Measurements from ENCODE around the gene DOCK1. TPM values are rescaled to one million over a fixed set of nuclear protein-coding genes. Genes with fewer than 3 reads are reported as not detected.
A peak's percentile ranks its signal among the peaks of the same experiment; 100 is the strongest.
"Not testable (repeated sequence)": the region's sequence is repeated elsewhere in the genome, so short reads cannot be mapped to it uniquely, and the experiment has no call there.

The DOCK1 gene
- polyA plus RNA-seq, 1 experiment = 37.9 TPM

DNA sequence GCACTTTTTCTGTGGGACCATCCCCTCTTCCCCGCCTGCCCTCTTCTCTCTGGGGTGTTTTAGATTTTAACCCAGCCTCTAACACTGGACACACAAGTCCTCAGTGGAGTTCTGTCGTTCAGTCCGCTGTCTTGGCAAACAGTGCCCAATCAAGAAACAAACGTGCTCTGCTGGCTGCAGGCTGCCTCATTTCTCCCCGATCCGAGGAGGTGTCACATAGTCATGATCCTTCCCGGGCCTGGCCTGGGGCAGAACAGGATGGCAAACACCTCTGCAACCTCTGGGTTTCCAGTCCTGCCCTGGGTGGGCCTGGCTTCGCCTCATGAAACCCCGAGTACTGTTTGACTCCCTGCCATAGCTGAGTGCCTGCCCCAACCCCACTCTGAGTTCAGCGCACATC lies 402.1 kb downstream of the DOCK1 start:
- Histone ChIP-seq H3K4me3 (ENCODE audit: low read depth, low read length) (no peak overlapping the region), H3K9me3 (ENCODE audit: control insufficient read depth, insufficient read depth, low read length) (no peaks in the 10 kb centered on the region), H3K27me3 (ENCODE audit: control insufficient read depth, insufficient read depth, low read length) (no peaks in the 10 kb centered on the region), H3K27ac (ENCODE audit: low read depth, low read length) (no peak overlapping the region)
- no peak for TF ChIP-seq CTCF (IDR thresholded peaks at IDR 0.05; ENCODE audit: low read depth, low read length)
- CTCF ChIA-PET = no interaction called here
- POLR2A ChIA-PET = no interaction called here
- DNase-seq (ENCODE audit: low read depth, low spot score) = no peak

GRCh38 chr10:127308031-127308430 lies 402.8 kb downstream of the DOCK1 start:
- no peak for DNase-seq (ENCODE audit: low read depth, low spot score)
- no peak for TF ChIP-seq CTCF (IDR thresholded peaks at IDR 0.05; ENCODE audit: low read depth, low read length)
- ChIA-PET CTCF (no interaction called here), POLR2A (no interaction called here)
- H3K9me3 ChIP-seq (ENCODE audit: control insufficient read depth, insufficient read depth, low read length) = no peaks in the 10 kb centered on the region
- no peak overlapping the region for H3K4me3 ChIP-seq (ENCODE audit: low read depth, low read length)
- H3K27ac ChIP-seq (ENCODE audit: low read depth, low read length) = no peak overlapping the region
- no peaks in the 10 kb centered on the region for H3K27me3 ChIP-seq (ENCODE audit: control insufficient read depth, insufficient read depth, low read length)

DNA sequence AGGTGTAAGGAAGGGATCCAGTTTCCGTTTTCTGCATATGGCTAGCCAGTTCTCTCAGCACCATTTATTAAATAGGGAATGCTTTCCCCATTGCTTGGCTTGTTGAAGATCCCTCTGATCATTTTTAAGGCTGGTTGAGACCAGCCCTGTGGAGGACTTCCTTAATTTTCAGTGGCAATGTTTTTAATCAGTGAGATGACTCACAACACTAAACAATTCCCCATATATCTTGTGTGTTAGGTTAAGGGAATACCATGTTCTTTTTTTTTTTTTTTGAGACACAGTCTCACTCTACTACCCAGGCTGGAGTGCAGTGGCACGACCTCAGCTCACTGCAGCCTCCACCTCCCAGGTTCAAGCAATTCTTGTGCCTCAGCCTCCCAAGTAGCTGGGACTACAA lies 404.4 kb downstream of the DOCK1 start:
- DNase-seq (ENCODE audit: low read depth, low spot score) = peak; percentile 1
- H3K9me3 ChIP-seq (ENCODE audit: control insufficient read depth, insufficient read depth, low read length); H3K27ac ChIP-seq (ENCODE audit: low read depth, low read length); CTCF ChIA-PET; POLR2A ChIA-PET; H3K4me3 ChIP-seq (ENCODE audit: low read depth, low read length); H3K27me3 ChIP-seq (ENCODE audit: control insufficient read depth, insufficient read depth, low read length): not testable (repeated sequence)

DNA sequence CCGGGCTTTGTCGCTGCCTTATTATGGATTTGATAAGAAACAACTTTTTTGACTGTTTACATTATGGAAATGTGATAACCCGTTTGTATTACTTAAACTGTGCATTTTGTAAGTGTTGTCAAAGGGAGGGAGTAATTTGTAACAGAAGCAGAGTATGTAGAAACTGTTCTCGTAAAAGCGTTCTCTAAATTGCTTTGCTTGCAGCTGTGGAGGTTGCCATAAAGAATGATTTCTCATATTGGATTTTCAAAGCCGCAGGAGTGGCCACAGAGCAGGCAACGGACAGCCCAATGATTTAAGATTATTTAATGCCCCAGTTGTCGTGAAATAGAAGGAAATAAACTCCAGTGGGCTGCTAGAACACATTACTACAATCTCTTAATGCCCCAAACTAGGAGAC lies 405.2 kb downstream of the DOCK1 start:
- H3K9me3 ChIP-seq (ENCODE audit: control insufficient read depth, insufficient read depth, low read length) = no peaks in the 10 kb centered on the region
- ChIA-PET POLR2A (no interaction called here), CTCF (no interaction called here)
- H3K27ac ChIP-seq (ENCODE audit: low read depth, low read length) = no peak overlapping the region
- H3K4me3 ChIP-seq (ENCODE audit: low read depth, low read length) = no peak overlapping the region
- no peaks in the 10 kb centered on the region for H3K27me3 ChIP-seq (ENCODE audit: control insufficient read depth, insufficient read depth, low read length)
- TF ChIP-seq CTCF (IDR thresholded peaks at IDR 0.05; ENCODE audit: low read depth, low read length) = no peak
- no peak for DNase-seq (ENCODE audit: low read depth, low spot score)

DNA sequence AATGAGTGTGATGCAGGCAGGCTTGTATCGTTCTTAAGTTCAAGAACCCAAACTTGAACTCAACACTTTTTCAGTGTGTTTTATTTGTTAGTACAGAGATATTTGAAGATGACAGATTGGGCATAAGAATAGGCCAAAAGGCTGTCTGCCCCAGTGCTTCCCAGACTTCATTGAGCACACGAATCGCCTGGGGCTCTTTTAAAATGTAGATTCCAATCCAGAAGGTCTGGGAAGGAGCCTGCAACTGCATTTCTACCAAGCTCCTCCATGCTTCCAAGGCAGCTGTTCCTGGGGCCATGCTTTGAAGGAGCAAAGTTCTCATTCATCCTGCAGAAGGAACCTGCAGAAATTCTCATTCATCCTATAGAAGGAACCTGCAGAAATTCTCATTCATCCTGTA lies 405.7 kb downstream of the DOCK1 start:
- H3K27me3 ChIP-seq (ENCODE audit: control insufficient read depth, insufficient read depth, low read length) = no peaks in the 10 kb centered on the region
- TF ChIP-seq CTCF (IDR thresholded peaks at IDR 0.05; ENCODE audit: low read depth, low read length) = no peak
- no peak for DNase-seq (ENCODE audit: low read depth, low spot score)
- no peak overlapping the region for H3K27ac ChIP-seq (ENCODE audit: low read depth, low read length)
- CTCF ChIA-PET = no interaction called here
- H3K9me3 ChIP-seq (ENCODE audit: control insufficient read depth, insufficient read depth, low read length) = no peaks in the 10 kb centered on the region
- POLR2A ChIA-PET = no interaction called here
- no peak overlapping the region for H3K4me3 ChIP-seq (ENCODE audit: low read depth, low read length)

DNA sequence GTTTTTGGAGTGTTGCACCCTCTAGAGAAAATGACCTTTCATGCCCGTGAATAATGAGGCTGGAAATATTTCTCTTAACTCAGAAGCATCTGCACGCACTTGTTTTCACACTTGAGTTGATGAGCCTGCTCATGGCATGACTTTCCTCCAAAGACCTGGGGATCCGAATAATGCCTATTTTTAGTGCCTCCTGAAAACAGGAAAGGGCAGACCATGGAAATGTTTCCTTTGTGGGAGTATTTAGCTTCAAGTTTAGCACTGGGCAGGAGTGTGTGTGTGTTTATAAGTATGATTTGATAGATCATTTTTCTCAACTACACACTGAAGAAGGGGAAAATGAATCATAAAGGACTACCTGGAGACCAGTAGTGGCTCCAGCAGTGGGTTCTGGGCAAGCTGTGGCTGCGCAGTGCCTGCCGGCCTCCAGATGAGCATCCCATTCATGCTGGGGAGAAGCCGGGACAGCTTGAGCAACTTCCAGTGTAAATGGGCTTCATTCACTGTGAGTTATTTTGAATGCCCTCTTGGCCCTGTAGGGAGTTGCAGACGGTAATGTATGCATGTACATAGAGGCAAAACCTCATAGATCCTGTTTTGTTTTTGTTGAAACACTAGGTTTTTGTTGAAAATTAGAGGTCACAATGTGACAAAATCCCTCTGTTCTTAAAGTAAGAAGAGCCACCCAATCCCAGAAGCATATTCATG lies 408.9 kb downstream of the DOCK1 start:
- ChIA-PET POLR2A (no interaction called here), CTCF (no interaction called here)
- Histone ChIP-seq H3K4me3 (ENCODE audit: low read depth, low read length) (no peak overlapping the region), H3K27me3 (ENCODE audit: control insufficient read depth, insufficient read depth, low read length) (no peaks in the 10 kb centered on the region), H3K9me3 (ENCODE audit: control insufficient read depth, insufficient read depth, low read length) (no peaks in the 10 kb centered on the region), H3K27ac (ENCODE audit: low read depth, low read length) (no peak overlapping the region)
- DNase-seq (ENCODE audit: low read depth, low spot score) = no peak
- no peak for TF ChIP-seq CTCF (IDR thresholded peaks at IDR 0.05; ENCODE audit: low read depth, low read length)

All from AG04450 (cell line).